SK-N-MC (cell line): ENCODE results near the gene STAT5B.

ENCODE experiments used
- EZH2 ChIP-seq: fragments of 200-600 bp; sonication (generic); IDR thresholded peaks from one replicate; pipeline ENCODE4 v1.6.1; 2017; ENCODE audit warnings: antibody characterized with exemption
- FOXP2 ChIP-seq: optimal IDR thresholded peaks from 2 replicates; pipeline ENCODE3; 2011; ENCODE audit warnings: mild to moderate bottlenecking, moderate library complexity; ENCODE audit not compliant: insufficient read depth; ENCODE audit errors: extremely low read length, control extremely low read depth
- POLR2AphosphoS5 ChIP-seq: IDR thresholded peaks from 2 replicates; pipeline ENCODE4 v1.6.1; 2012; ENCODE audit warnings: mild to moderate bottlenecking, low read depth, low read length, borderline replicate concordance

DNA sequence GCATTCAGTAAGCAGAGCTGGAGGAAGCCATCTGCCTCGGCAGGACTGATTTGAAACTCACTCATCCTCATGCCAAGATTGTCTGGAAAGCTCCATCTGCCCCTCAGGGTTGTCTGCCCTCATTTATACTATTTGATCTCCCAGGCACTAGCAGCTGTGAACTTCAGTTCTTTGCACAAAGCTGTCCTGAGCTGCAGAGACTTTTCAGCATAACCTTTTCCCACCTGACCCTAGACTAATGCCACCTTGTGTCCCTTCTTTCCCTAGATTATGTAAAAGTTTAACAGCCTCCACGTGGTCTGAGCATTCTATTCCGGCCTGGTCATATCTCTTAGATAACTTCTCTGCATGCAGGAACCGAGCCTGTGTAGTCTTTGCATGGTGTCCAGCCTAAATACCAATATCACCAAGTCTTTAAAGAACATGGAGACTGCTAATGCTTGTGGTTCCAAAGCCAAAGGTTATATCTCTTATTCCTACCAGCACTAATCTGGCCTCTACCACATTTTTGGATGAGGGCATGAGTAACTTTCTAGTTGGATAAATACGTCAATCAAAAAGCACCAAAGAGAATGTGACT, 41.2 kb upstream of the STAT5B start:
- no peak for TF ChIP-seq EZH2
- no peak for TF ChIP-seq POLR2AphosphoS5
- no peak for TF ChIP-seq FOXP2
